ENCODE measurements around the gene ALCAM. TPM values are rescaled to one million over a fixed set of nuclear protein-coding genes. Genes with fewer than 3 reads are reported as not detected.
A peak's percentile ranks its signal among the peaks of the same experiment; 100 is the strongest.
"Not testable (repeated sequence)": the region's sequence is repeated elsewhere in the genome, so short reads cannot be mapped to it uniquely, and the experiment has no call there.

Gene ALCAM
- total RNA-seq, 1 donor from 2014 or later, result 28.6 TPM

DNA sequence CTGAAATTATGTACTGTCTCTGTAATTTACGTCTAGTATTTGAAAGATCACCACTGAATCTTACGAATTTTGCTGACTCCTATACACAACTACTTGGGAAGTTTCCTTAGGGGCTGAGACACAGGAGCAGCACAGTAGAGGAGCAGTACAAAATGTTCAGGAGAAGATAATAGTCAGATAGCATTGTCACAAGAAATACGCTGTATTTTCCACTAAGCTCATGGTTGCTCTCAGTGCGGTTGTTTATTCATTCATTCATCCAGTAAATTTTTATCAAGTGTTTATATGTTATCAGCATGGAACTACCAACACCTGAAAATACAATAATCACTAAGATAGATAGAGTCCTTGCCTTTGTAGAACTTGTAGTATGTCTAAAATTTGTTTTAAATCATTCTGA lies 34.5 kb downstream of the ALCAM start:
- Mint-ChIP-seq H3K27me3 (no peaks in the 10 kb centered on the region), H3K4me3 (ENCODE audit: low read depth) (no peak overlapping the region), H3K27ac (no peak overlapping the region), H3K9me3 (ENCODE audit: low read depth) (peaks cover 25% of the 10 kb centered on the region), H3K36me3 (ENCODE audit: insufficient read depth) (peaks cover 19% of the 10 kb centered on the region), H3K4me1 (ENCODE audit: low read depth) (peaks cover 18% of the 10 kb centered on the region)
- TF ChIP-seq, protein P1, sequence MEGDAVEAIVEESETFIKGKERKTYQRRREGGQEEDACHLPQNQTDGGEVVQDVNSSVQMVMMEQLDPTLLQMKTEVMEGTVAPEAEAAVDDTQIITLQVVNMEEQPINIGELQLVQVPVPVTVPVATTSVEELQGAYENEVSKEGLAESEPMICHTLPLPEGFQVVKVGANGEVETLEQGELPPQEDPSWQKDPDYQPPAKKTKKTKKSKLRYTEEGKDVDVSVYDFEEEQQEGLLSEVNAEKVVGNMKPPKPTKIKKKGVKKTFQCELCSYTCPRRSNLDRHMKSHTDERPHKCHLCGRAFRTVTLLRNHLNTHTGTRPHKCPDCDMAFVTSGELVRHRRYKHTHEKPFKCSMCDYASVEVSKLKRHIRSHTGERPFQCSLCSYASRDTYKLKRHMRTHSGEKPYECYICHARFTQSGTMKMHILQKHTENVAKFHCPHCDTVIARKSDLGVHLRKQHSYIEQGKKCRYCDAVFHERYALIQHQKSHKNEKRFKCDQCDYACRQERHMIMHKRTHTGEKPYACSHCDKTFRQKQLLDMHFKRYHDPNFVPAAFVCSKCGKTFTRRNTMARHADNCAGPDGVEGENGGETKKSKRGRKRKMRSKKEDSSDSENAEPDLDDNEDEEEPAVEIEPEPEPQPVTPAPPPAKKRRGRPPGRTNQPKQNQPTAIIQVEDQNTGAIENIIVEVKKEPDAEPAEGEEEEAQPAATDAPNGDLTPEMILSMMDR (IDR thresholded peaks at IDR 0.05; ENCODE audit: unreplicated experiment), result no peak
- DNase-seq (ENCODE audit: low spot score, unreplicated experiment), result no peak

DNA sequence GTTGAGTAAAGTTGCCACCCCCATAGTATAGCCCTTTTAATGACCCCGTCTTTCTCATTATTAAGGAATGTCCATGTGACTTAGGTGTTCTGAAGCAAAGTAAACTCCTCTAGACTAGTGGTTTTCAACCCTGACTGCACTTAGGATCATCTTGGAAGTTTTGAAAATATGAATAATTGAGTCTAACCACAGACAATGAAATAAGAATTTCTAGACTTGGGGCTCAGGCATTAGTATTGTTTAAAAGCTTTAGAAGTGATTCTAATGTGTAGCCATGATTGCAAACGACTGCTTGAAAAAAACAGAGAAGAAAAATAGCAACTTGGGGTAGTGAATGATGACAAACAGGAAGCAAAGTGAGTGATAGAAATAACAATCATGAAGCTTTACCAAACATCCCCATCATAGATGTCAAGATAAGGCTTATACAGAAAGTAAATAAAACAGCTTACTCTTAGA lies 35.0 kb downstream of the ALCAM start:
- peaks cover 22% of the 10 kb centered on the region for H3K36me3 Mint-ChIP-seq (ENCODE audit: insufficient read depth)
- TF ChIP-seq, protein P1 (IDR thresholded peaks at IDR 0.05; ENCODE audit: unreplicated experiment), result no peak
- no peaks in the 10 kb centered on the region for H3K27me3 Mint-ChIP-seq
- peaks cover 30% of the 10 kb centered on the region for H3K9me3 Mint-ChIP-seq (ENCODE audit: low read depth)
- no peak overlapping the region for H3K4me3 Mint-ChIP-seq (ENCODE audit: low read depth)
- peaks cover 23% of the 10 kb centered on the region for H3K4me1 Mint-ChIP-seq (ENCODE audit: low read depth)
- DNase-seq (ENCODE audit: low spot score, unreplicated experiment), result no peak
- H3K27ac Mint-ChIP-seq, result peak overlapping the region; percentile 37

GRCh38 chr3:105402287-105402801 lies 35.6 kb downstream of the ALCAM start:
- TF ChIP-seq, protein P1 (IDR thresholded peaks at IDR 0.05; ENCODE audit: unreplicated experiment), result no peak
- Mint-ChIP-seq H3K36me3 (ENCODE audit: insufficient read depth) (peaks cover 24% of the 10 kb centered on the region), H3K27ac (no peak overlapping the region), H3K9me3 (ENCODE audit: low read depth) (peaks cover 36% of the 10 kb centered on the region), H3K4me1 (ENCODE audit: low read depth) (peaks cover 25% of the 10 kb centered on the region), H3K4me3 (ENCODE audit: low read depth) (no peak overlapping the region), H3K27me3 (no peaks in the 10 kb centered on the region)
- no peak for DNase-seq (ENCODE audit: low spot score, unreplicated experiment)

- H3K27me3 Mint-ChIP-seq; DNase-seq (ENCODE audit: low spot score, unreplicated experiment); H3K4me3 Mint-ChIP-seq (ENCODE audit: low read depth); H3K27ac Mint-ChIP-seq: not testable (repeated sequence)
- peaks cover 25% of the 10 kb centered on the region for H3K4me1 Mint-ChIP-seq (ENCODE audit: low read depth)
- H3K36me3 Mint-ChIP-seq (ENCODE audit: insufficient read depth), result peaks cover 24% of the 10 kb centered on the region
- H3K9me3 Mint-ChIP-seq (ENCODE audit: low read depth), result peaks cover 37% of the 10 kb centered on the region
Measured at GRCh38 chr3:105403034-105403433, 36.3 kb downstream of the ALCAM start.

GRCh38 chr3:105406268-105406667 lies 39.6 kb downstream of the ALCAM start:
- H3K36me3 Mint-ChIP-seq (ENCODE audit: insufficient read depth), result peaks cover 22% of the 10 kb centered on the region
- peak overlapping the region; percentile 95 for H3K27ac Mint-ChIP-seq
- H3K27me3 Mint-ChIP-seq, result no peaks in the 10 kb centered on the region
- peaks cover 38% of the 10 kb centered on the region for H3K9me3 Mint-ChIP-seq (ENCODE audit: low read depth)
- peaks cover 19% of the 10 kb centered on the region for H3K4me1 Mint-ChIP-seq (ENCODE audit: low read depth)
- no peak for DNase-seq (ENCODE audit: low spot score, unreplicated experiment)
- H3K4me3 Mint-ChIP-seq (ENCODE audit: low read depth), result no peak overlapping the region
- TF ChIP-seq, protein P1 (IDR thresholded peaks at IDR 0.05; ENCODE audit: unreplicated experiment), result no peak

GRCh38 chr3:105409364-105409763 lies 42.7 kb downstream of the ALCAM start:
- Mint-ChIP-seq H3K36me3 (ENCODE audit: insufficient read depth) (peaks cover 8% of the 10 kb centered on the region), H3K4me1 (ENCODE audit: low read depth) (peaks cover 19% of the 10 kb centered on the region), H3K27ac (no peak overlapping the region), H3K27me3 (no peaks in the 10 kb centered on the region), H3K4me3 (ENCODE audit: low read depth) (no peak overlapping the region), H3K9me3 (ENCODE audit: low read depth) (peaks cover 26% of the 10 kb centered on the region)
- TF ChIP-seq, protein P1 (IDR thresholded peaks at IDR 0.05; ENCODE audit: unreplicated experiment), result no peak
- no peak for DNase-seq (ENCODE audit: low spot score, unreplicated experiment)
